Measurements from ENCODE around the gene CSN2.

The CSN2 gene

GRCh38 chr4:69907151-69907550, 58.4 kb downstream of the CSN2 start:
- no peak for DNase-seq (ENCODE audit: extremely low read depth in 1 of 2, low read depth in 1 of 2)
